ENCODE results near the gene EFEMP1.

The EFEMP1 gene, protein sequence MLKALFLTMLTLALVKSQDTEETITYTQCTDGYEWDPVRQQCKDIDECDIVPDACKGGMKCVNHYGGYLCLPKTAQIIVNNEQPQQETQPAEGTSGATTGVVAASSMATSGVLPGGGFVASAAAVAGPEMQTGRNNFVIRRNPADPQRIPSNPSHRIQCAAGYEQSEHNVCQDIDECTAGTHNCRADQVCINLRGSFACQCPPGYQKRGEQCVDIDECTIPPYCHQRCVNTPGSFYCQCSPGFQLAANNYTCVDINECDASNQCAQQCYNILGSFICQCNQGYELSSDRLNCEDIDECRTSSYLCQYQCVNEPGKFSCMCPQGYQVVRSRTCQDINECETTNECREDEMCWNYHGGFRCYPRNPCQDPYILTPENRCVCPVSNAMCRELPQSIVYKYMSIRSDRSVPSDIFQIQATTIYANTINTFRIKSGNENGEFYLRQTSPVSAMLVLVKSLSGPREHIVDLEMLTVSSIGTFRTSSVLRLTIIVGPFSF

DNA sequence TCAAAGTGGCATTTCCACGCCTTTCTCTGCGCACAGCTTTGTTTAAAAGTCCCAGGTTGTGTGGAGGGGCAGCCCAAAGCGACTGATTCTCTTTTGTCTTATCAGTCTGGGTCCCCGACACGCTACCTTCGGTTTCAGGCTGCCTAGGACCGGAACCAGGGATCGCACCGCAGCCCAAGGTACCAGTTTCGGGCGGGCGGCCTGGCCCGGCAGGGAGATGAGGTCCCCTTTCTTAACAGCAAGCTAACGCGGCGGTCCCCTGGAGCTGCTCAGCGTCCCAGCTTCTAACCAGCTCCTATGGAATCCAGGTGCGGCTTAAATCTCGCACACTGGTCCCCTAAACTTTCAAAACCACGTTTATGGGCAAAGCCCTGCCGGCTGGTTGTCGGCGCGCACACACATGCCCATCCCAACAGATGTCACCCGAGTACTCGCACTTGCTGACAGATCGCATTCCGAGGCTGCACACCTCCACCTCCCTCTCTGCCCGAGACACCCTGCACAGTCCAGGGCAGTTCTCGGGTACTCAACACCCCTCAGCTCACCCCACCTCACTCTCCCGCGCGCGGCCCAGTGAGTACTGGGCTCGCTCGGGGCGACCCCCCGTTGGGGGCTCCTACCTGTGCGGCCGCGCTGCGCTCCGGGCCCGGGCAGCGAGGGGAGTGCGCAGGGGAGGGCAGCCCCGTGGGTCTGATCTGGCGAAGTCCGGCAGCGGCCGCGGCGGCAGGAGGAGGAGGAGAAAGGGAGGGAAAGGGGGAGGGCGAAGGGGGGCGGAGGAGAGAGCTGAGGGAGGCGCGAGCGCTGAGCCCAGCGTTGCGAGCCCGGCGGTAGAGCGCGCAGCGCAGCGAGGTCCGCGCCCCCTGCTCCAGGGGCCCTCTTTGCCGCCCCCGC, at the start of gene EFEMP1:
EFEMP1 (minus strand) TSS at position 692 of the 891 bp plus-strand sequence. CDS start 1,342 bp downstream, outside the sequence.
- DNase-seq (ENCODE audit: low read depth in 2 of 2), result no peak

DNA sequence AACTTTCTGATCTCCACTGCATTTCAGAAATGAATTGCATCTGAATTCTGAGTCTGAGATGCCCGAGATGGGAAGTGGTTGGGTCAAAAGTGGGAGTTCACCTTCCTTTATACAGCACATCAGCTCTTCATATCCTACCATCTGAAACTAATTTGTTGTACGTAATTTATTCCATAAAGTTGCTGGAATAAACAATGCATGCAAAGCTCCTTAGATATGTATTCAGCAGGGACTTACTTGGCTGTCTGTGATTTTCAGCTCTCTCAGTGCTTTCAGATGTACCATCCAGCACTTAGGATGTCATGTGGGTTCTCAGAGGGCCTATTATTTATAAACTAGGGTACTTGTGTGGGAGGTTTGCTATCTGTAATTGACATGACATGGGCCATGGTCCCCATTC, 46.9 kb upstream of the EFEMP1 start:
- DNase-seq (ENCODE audit: low read depth in 2 of 2), result no peak

DNA sequence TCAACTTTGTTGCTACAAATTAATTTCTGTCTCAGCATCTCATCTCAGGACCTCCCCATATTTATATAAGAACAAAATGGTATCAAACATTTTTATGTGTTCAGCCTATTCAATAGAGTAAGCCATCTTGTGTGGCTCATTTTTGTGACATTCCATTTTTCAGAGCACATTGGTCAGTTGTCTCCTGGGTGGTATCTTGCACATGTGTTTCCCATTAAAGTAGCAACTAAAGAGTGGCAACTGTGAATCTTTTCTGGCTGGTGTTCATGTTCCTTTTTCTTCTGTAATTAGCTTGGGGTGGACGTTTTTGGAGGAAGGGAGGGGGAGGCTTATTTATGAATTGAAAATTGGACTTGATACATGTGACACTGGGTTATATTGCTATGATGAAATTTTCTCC, 45.4 kb upstream of the EFEMP1 start:
- no peak for DNase-seq (ENCODE audit: low read depth in 2 of 2)

DNA sequence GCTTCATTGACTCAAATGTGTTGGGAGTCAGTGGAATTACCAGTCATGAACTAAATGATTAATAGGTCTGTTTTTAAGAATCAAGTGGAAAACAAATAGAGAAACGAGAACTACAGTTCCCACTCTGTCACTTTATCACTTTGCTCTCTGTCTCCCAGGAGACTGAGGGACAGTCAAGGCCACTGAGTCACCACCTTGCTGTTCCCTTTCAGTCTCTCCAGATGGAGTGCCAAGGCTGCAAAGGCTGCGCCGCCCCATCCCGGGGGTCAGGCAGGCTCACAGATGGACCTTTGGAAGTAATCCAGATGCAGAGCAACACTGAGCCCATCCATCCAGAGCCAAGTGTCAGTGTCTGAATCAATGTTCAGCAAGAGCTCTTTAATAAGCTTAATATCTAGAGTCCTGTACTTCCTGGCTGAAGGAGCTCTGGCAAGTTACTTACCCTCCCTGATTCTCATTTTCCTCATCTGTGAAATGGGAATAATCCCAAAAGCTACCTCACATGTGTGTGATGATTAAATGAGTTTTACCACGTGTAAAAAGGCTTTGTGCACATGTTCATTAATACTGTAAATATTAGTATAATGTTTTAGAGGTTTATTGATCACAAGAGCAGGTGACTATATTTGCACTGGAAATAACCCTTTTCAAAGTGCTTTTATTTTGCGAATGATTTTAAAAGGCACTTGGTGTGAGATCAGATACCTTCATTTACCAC, 43.0 kb upstream of the EFEMP1 start:
- DNase-seq (ENCODE audit: low read depth in 2 of 2), result no peak

DNA sequence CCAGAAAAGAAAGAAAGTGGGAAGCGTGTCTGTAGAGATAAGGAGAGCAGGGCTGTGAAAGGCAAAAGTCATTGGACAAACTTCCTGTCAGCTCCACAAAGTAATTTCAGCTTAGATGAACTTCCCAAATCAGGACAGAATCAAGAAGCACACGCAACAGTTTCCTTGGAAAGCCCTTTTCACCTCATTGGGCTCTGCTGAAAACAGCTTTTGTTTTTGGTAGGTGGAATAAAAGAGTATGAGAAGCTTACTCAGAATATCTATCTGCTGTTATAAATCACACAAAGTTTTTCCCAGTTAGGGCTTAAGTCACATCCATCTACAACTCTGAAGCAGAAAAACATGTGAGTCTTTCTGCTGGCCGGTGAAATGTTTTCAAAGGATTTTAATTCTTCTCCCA, 42.4 kb upstream of the EFEMP1 start:
- no peak for DNase-seq (ENCODE audit: low read depth in 2 of 2)

DNA sequence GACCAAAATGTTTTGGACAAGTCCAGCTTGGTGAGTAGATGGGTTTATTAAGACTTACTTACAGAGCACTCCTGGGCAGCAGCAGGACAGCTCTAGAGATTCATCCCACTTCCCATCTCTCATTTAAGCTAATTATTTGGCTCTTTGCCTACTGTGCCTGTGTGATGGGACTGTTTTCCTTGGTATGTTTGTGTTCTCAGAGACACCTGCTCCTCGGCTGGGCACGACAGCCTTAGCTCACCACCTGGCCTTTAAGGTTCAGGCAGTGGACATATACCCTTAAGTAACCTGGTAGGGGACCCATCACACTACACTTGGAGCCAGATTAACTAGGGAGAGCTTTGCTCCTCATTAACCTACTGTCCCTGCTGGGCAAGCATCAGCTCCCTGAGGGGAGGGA, 41.7 kb upstream of the EFEMP1 start:
- no peak for DNase-seq (ENCODE audit: low read depth in 2 of 2)

DNA sequence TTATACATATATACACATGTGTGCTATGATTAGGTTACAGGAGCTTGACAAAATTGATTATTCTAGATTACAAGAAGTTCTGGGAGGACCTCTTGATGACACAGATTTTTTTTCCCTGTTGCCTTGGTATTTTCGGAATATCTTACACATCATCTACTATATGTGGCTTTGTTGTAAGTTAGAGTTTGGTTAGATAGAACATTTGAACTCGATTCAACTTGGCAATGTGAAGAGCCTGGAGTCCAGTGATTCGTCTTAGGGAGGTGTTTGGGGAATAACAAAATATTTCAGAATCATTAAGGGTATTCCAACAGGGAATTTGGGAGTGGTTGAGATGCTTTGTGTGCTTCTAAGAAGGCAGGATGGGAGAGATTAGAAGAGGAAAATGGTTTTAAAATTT, 39.3 kb upstream of the EFEMP1 start:
- DNase-seq (ENCODE audit: low read depth in 2 of 2), result no peak

DNA sequence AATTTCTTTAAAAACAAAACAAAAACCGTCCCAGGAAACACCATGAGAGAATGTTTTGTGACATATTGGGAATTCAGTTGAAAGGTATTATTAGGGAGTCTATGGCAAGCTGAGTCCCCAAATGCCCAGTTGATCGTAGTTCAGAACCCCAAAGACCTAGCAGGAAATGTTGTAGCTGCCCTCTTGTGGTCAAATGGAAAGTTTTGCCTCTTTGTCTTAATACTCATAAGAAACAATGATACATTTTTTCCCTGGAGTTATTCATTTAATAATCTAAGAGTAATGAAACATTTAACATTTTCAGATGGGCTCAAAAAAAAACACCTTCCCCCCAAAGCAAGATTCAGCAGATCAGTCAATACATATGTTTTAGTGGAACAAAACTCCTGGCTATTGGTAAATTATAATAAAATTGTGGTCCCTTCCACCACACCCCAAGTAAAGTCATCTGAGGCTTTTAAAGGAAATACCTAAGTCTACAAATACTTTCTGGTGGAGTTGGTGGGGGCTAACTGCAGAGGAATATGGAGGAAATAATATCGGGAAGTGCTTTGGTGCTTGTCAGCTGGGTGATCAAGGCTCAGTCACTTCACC, 37.8 kb upstream of the EFEMP1 start:
- DNase-seq (ENCODE audit: low read depth in 2 of 2), result no peak

DNA sequence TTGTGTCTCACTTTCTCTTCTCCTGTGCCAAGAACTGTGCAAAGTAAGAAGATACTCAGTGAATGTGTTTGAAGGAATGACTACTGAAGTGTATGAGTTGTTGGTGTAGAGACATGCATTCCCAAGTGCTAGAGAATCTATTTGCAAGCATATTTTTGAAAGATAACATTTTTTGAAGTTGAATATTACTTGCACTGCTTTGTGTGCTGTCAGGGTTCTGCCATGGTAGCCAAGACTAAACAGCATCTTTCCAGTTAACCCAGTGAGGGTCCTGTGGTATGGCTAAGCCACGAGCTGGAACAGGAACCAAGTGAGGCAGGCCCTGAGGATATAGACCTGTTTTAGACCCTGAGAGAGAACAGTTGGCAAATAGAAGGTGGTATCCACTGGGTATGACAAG, 35.2 kb upstream of the EFEMP1 start:
- DNase-seq (ENCODE audit: low read depth in 2 of 2), result no peak

DNA sequence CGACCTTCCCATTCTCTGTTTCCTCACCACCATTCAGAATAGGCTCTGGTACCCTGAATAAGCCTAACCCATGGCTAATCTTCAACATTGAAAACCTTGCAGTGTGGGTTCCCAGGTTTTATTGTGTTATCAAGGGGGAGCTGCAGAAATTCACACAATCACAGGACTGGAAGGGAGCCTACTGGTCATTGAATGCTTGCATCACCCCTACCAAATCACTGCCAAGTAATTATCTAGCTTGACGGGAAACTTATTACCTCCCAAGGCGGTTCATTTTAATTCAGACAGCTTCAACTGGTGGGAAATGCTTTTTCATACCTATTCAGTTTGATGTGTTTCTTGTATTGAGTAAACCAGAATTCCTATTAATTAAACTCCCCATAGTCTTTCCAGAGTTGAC, 33.6 kb upstream of the EFEMP1 start:
- DNase-seq (ENCODE audit: low read depth in 2 of 2), result no peak

DNA sequence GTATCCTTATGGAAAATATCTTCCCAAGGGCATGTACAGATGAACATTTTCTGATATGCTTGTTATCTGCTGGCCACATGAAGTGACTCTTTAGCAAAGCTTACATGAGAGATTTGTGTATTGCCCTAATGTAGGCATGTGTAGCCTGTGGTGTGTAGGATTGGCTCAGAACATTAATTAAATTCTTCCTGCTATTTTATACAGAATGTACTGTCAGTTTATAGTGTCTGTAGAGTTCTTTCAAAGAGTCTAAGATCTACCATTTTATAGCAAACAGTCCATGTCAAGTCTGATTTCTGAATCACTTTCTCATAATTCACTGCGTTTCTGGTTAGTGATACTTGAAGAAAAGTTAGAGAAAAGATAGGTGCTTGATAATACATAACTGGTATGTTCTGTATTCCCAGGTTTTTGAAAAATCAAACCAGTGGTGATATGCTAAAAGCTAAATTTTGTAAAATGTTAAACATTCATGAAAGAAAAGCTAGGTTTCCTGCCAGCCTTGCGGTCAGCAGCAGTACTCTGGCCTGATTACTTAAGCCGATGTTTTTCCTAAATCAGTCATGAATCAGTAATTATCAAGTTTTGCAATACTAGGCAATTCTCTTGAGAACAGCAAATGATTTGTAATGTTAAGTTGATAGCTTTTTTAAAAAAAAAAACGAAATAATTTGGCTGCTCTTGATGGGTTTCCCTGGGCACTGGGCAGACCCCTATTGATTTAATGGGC, 30.9 kb upstream of the EFEMP1 start:
- no peak for DNase-seq (ENCODE audit: low read depth in 2 of 2)

DNA sequence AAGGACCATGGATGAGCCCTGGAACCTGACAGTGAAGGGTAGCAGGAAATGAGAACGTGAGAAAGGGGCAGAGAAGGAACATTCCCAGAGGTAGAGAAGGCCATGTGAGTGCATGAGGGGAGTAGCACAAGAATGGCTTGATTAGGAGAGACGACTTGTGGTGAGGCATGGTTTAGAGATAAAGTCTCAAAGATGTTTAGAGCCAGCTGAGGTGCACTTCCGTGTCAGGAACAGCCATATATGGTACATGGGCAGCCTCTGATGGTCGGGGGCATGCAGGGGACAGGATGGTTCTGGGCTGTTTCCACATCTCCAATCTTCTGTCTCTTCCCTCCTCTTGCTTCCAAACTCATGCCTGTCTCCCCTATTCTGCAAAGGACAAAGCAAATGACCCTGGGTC, 28.8 kb upstream of the EFEMP1 start:
- DNase-seq (ENCODE audit: low read depth in 2 of 2), result no peak

DNA sequence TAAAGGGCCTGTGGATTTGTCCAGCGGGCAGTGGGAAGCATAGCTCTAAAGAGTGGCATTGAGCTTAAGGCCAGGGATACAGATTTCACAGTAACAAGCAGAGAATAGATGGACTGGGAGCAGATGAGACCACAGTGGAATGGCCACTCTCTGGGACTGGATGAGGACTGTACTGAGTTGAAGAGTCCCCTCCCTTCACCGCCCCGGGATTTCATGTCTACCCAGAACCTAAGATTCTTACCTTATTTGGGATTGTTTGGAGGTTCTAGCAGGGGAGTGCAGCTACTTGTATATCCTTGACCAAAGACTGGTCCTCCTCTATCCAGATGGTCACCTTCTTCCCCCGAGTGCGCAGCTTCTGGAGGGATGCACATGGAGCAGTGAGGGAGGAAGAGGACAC, 28.0 kb upstream of the EFEMP1 start:
- no peak for DNase-seq (ENCODE audit: low read depth in 2 of 2)

DNA sequence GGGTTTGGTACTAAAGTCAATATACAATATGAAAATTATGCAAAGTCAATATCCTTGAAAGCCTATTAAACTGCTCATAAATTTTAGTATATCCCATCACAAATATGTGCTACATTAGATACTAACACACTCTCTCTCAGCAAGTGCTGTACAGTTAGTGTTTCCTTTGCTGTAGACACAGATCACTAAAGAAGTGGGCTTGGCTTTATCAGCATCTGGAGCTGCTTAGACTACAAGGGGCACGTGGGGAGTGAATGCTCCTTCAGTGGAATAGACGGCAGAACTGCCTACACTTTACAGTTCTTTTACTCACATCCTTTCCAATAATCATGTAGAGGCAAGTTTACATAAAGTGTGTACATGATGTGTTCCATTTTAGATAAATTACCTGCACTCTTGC, 26.0 kb upstream of the EFEMP1 start:
- no peak for DNase-seq (ENCODE audit: low read depth in 2 of 2)

DNA sequence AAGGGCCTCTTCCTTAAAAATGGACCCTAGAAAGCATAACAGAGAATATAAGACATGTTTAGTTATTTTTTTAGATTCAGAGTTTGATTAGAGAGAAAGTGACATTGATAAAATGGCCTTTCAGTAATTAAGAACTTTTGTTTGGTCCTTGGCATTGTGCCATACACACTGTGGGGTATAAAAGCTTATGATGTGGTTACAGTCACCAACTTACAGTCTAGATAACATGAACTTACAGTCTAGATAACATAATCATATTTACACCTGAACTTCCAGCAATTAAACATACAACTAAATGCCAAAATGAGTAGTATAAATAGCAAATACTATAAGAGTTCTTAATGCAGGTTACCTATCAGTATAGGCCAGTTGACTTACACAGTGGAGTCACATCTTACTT, 25.6 kb upstream of the EFEMP1 start:
- no peak for DNase-seq (ENCODE audit: low read depth in 2 of 2)

DNA sequence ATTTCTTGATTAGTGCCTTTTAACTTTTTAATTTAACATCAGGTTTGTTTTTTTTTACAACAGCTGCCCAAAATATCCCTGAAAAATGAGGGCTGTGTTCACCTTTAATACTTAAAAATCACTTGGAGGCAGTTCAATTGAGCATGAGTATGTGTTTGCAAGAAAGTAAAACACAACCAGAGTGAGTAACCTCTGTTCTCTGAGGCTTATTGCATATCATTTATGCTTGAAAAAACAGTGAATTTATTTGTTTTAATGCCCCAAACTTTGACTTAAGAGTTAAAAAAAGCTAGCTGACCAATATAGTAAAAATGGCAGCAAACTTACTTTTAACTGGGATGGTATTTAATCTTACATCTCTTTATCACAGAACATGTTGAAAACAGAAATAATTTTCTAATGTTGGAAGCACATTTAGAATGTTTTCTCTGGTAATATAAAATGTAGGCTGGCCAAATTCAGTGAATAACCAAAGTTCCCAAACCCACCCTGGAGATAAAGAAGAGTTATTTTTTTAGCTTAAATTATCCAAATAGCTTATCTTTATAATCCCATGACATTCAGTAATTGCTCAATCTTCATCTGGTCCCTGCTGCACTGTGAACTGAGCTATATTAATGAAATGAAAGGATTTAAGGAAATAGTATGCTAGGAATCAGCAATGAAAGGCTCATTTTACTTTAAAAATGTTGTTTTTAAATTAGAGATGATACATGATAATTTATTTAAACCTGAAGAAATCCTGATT, 24.8 kb upstream of the EFEMP1 start:
- DNase-seq (ENCODE audit: low read depth in 2 of 2), result no peak

DNA sequence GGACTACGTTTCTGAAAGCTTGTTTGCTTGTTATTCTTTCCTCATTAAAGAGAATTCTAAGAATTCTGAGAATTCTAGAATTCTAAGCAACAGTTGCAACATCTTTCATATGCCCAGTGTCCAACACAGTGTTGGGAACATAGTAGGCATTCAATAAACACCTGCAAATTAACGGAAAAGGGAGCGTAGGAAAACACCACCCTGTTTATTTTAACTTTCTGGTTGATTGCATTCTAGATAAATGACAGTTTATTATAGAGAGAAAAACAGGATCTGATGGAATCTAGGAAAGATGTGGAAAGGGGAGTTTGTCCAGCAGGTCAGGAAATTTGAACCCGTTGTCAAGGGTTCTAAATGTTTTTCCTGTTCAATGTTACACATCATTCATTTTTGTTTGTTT, 24.2 kb upstream of the EFEMP1 start:
- no peak for DNase-seq (ENCODE audit: low read depth in 2 of 2)

DNA sequence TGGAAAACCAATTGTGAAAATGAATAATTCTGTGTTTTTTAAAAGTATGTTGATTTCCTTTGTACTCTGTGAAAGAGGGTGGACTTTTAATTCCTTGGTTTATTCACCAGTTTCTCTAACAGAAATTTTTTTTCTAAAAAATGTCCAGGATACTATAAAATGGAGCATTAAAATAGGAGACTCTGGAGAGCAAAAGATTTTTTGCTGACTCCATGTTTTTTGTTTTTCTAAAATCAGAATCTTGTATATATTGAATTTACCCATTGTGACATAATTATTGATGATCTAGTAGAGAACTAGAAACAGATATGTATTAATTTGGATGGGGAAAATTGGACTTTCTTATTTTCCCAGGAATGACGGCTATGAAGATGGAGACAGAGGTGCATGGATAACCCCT, 23.2 kb upstream of the EFEMP1 start:
- DNase-seq (ENCODE audit: low read depth in 2 of 2), result no peak

DNA sequence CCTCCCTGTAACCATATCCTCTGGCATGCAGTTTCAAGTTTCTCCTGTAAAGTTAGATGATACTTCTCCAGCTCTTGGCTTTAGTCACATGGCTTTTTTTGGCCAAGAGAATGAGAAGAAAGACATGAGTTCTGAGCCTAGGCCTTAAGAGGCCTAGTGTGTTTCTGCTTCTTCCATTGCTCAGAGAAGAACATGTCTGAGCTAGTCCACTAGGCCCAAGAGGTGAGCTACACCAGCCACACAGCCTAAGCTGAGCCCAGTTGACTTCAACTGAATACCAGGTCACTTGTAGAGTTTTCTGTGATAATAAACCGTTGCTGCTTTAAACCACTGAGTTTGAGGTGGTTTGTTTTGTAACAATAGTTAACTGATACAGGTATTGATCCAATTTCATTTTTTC, 19.9 kb upstream of the EFEMP1 start:
- no peak for DNase-seq (ENCODE audit: low read depth in 2 of 2)

DNA sequence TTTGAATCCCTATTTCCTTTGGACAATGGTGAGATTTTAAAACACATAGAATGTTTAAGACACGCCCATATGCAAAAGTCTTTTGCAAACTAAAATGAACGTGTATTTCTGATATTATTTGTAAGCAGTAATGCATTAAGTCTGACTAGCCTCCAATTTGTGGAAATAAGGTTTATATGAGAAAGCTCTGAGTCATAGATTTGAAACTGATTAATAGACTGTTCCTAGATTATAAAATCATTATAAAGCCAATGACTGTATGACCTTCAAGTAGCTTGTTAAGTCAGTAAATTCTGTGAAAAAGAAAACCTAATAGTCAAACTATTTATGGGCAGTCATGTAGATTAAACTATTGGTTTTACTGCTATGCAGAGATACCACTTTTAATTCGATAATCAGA, 12.8 kb upstream of the EFEMP1 start:
- DNase-seq (ENCODE audit: low read depth in 2 of 2), result no peak

All from stimulated activated CD8-positive, alpha-beta memory T cell treated with anti-CD3 and anti-CD28 coated beads, Interleukin-2, amount 100 ng/mL, for 48 hours (primary cell).